ENCODE data around the gene TBC1D1. TPM values are rescaled to one million over a fixed set of nuclear protein-coding genes. Genes with fewer than 3 reads are reported as not detected.

TBC1D1 gene
- polyA plus RNA-seq, 1 donor (not counting 4 experiments of a cell fraction or from before 2014, with no cell fraction given) = 32.5 TPM

DNA sequence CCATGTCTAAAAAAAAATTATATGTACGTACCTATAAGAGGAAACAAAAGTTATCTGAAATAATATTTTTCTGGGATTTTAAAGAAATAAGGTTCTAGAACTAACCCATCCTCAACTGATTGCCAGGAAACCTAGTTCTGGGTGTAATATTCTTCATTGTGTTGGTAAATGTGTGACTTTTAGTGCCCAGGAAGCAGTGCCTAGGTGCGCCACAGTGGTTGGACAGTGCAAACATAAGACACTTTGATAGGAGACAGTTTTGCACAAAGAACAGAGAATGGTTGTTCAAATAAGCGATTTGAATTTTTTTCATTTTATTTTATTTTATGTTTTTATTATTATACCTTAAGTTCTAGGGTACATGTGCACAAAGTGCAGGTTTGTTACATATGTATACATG, 47.3 kb downstream of the TBC1D1 start:
- Histone ChIP-seq H3K9me3 (ENCODE audit: control insufficient read depth, low read depth, low read length) (no peaks in the 10 kb centered on the region), H3K4me2 (ENCODE audit: control insufficient read depth, extremely low read depth, insufficient read depth, low read depth, low read length) (no peak overlapping the region), H2AFZ (ENCODE audit: control insufficient read depth, low read length) (no peak overlapping the region), H3K27me3 (ENCODE audit: control insufficient read depth, extremely low read depth, insufficient read depth, low read length) (peaks cover 9% of the 10 kb centered on the region), H4K20me1 (ENCODE audit: control insufficient read depth, extremely low read depth, insufficient read depth, low read length) (no peaks in the 10 kb centered on the region), H3K4me1 (ENCODE audit: control insufficient read depth, extremely low read depth, insufficient read depth, low read length) (no peaks in the 10 kb centered on the region), H3K9ac (ENCODE audit: control insufficient read depth, extremely low read depth, insufficient read depth, low read length) (no peak overlapping the region), H3K79me2 (ENCODE audit: control insufficient read depth, insufficient read depth, low read length) (no peaks in the 10 kb centered on the region), H3K9me1 (ENCODE audit: control insufficient read depth, extremely low read depth, insufficient read depth, low read length) (no peaks in the 10 kb centered on the region), H3K4me3 (ENCODE audit: control insufficient read depth in 2 of 3, extremely low read depth in 1 of 3, insufficient read depth in 2 of 3, low read depth in 1 of 3, low read length in 3 of 3) (no peak overlapping the region), H3K36me3 (ENCODE audit: control insufficient read depth in 2 of 2, extremely low read depth in 1 of 2, insufficient read depth in 2 of 2, low read length in 2 of 2) (no peaks in the 10 kb centered on the region), H3K27ac (ENCODE audit: control insufficient read depth, insufficient read depth, low read length) (no peak overlapping the region)
- no peak for DNase-seq (ENCODE audit: low read depth, low spot score)
- no peak for FAIRE-seq
- TF ChIP-seq EZH2 (IDR thresholded peaks at IDR 0.05; ENCODE audit: low read length) = no peak
- TF ChIP-seq, protein P1, sequence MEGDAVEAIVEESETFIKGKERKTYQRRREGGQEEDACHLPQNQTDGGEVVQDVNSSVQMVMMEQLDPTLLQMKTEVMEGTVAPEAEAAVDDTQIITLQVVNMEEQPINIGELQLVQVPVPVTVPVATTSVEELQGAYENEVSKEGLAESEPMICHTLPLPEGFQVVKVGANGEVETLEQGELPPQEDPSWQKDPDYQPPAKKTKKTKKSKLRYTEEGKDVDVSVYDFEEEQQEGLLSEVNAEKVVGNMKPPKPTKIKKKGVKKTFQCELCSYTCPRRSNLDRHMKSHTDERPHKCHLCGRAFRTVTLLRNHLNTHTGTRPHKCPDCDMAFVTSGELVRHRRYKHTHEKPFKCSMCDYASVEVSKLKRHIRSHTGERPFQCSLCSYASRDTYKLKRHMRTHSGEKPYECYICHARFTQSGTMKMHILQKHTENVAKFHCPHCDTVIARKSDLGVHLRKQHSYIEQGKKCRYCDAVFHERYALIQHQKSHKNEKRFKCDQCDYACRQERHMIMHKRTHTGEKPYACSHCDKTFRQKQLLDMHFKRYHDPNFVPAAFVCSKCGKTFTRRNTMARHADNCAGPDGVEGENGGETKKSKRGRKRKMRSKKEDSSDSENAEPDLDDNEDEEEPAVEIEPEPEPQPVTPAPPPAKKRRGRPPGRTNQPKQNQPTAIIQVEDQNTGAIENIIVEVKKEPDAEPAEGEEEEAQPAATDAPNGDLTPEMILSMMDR (optimal IDR thresholded peaks at IDR 0.05 in 1 of 3, IDR thresholded peaks at IDR 0.05 in 1 of 3, conservative IDR thresholded peaks at IDR 0.05 in 1 of 3; ENCODE audit: extremely low read depth in 1 of 3, insufficient read depth in 2 of 3, low read length in 3 of 3) = no peak
- dilution Hi-C loops (cut with MboI; ENCODE audit: extremely low pct_ligation_motif_present, low sequenced_read_pairs) = no loop called here

DNA sequence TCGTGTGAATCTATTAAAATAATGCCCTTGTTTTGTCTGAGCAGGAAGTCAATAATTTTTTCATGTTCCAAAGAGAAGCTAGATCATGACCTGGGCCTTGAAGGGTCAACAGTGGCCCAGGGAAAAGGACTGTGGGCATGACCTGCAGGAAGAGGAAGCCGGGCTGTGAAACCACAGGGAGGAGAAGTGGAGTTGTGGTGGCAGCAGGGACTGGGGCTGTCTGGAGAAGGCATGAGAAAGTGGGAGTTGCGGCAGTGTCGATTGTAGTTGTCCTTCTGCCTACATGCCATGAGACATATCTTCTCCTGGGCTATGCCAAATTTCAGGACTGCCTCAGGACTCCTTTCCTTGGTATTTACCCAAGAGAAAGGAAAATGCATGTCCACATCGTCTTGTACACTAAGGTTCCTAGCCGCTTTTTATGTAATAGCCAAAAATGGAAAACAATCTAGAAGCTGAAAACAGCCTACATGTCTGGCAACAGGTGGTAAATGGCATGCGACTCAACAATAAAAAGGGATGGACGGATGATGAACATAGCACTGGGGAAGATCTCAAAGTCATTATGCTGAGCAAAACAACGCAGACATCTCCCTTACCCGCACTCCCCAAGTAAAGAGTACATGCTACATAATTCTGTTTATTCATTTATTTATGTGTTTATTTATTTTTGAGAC, 55.8 kb downstream of the TBC1D1 start:
- DNase-seq (ENCODE audit: low read depth, low spot score) (no peak), FAIRE-seq (no peak)
- Histone ChIP-seq H3K9me3 (ENCODE audit: control insufficient read depth, low read depth, low read length) (no peaks in the 10 kb centered on the region), H2AFZ (ENCODE audit: control insufficient read depth, low read length) (no peak overlapping the region), H3K27ac (ENCODE audit: control insufficient read depth, insufficient read depth, low read length) (no peak overlapping the region), H3K4me1 (ENCODE audit: control insufficient read depth, extremely low read depth, insufficient read depth, low read length) (no peaks in the 10 kb centered on the region), H3K4me2 (ENCODE audit: control insufficient read depth, extremely low read depth, insufficient read depth, low read depth, low read length) (no peak overlapping the region), H3K9ac (ENCODE audit: control insufficient read depth, extremely low read depth, insufficient read depth, low read length) (no peak overlapping the region), H3K27me3 (ENCODE audit: control insufficient read depth, extremely low read depth, insufficient read depth, low read length) (no peaks in the 10 kb centered on the region), H3K9me1 (ENCODE audit: control insufficient read depth, extremely low read depth, insufficient read depth, low read length) (no peaks in the 10 kb centered on the region), H3K36me3 (ENCODE audit: control insufficient read depth in 2 of 2, extremely low read depth in 1 of 2, insufficient read depth in 2 of 2, low read length in 2 of 2) (no peaks in the 10 kb centered on the region), H4K20me1 (ENCODE audit: control insufficient read depth, extremely low read depth, insufficient read depth, low read length) (no peaks in the 10 kb centered on the region), H3K79me2 (ENCODE audit: control insufficient read depth, insufficient read depth, low read length) (no peaks in the 10 kb centered on the region), H3K4me3 (ENCODE audit: control insufficient read depth in 2 of 3, extremely low read depth in 1 of 3, insufficient read depth in 2 of 3, low read depth in 1 of 3, low read length in 3 of 3) (no peak overlapping the region)
- dilution Hi-C loops (cut with MboI; ENCODE audit: extremely low pct_ligation_motif_present, low sequenced_read_pairs) = no loop called here
- no peak for TF ChIP-seq EZH2 (IDR thresholded peaks at IDR 0.05; ENCODE audit: low read length)
- TF ChIP-seq, protein P1 (optimal IDR thresholded peaks at IDR 0.05 in 1 of 3, IDR thresholded peaks at IDR 0.05 in 1 of 3, conservative IDR thresholded peaks at IDR 0.05 in 1 of 3; ENCODE audit: extremely low read depth in 1 of 3, insufficient read depth in 2 of 3, low read length in 3 of 3) = no peak

Measured in keratinocyte (primary cell).